Stimulated activated naive CD4-positive, alpha-beta T cell (primary cell): ENCODE data around the gene DTD1.
"Not testable (repeated sequence)": the region's sequence is repeated elsewhere in the genome, so short reads cannot be mapped to it uniquely, and the experiment has no call there.

ENCODE experiments used
- DNase-seq, 6 experiments: peaks; one replicate each; lab custom pipeline; 2025; lab: John Stamatoyannopoulos, UW

DTD1 gene

GRCh38 chr20:18740726-18741125, 152.9 kb downstream of the DTD1 start:
- DNase-seq = no peak

- no peak for DNase-seq
Measured at GRCh38 chr20:18742841-18743240, 155.0 kb downstream of the DTD1 start.

GRCh38 chr20:18743665-18744440, 156.0 kb downstream of the DTD1 start:
- DNase-seq = no peak

- DNase-seq = no peak
Measured at GRCh38 chr20:18747090-18747489, 159.2 kb downstream of the DTD1 start.

GRCh38 chr20:18748987-18749386, 161.1 kb downstream of the DTD1 start:
- no peak for DNase-seq

- DNase-seq = no peak
Measured at GRCh38 chr20:18749528-18749927, 161.7 kb downstream of the DTD1 start.

- DNase-seq = no peak
Measured at GRCh38 chr20:18750735-18751134, 162.9 kb downstream of the DTD1 start.

GRCh38 chr20:18754030-18754652, 166.3 kb downstream of the DTD1 start:
- DNase-seq = no peak

- DNase-seq = no peak
Measured at GRCh38 chr20:18754653-18755045, 166.8 kb downstream of the DTD1 start.

GRCh38 chr20:18760852-18761251, 173.0 kb downstream of the DTD1 start:
- DNase-seq = not testable (repeated sequence)

GRCh38 chr20:18767676-18768075, 179.8 kb downstream of the DTD1 start:
- no peak for DNase-seq

- no peak for DNase-seq
Measured at GRCh38 chr20:18773566-18773965, 185.7 kb downstream of the DTD1 start.

- DNase-seq = no peak
Measured at GRCh38 chr20:18774207-18774606, 186.4 kb downstream of the DTD1 start.

GRCh38 chr20:18775633-18776032, 187.8 kb downstream of the DTD1 start:
- no peak for DNase-seq

- DNase-seq = no peak
Measured at GRCh38 chr20:18778690-18779392, 191.0 kb downstream of the DTD1 start.

- no peak for DNase-seq
Measured at GRCh38 chr20:18780385-18781130, 192.7 kb downstream of the DTD1 start.

- DNase-seq = no peak
Measured at GRCh38 chr20:18781509-18781908, 193.7 kb downstream of the DTD1 start.

GRCh38 chr20:18783385-18783959, 195.6 kb downstream of the DTD1 start:
- no peak for DNase-seq

- not testable (repeated sequence) for DNase-seq
Measured at GRCh38 chr20:18787046-18787445, 199.2 kb downstream of the DTD1 start.

GRCh38 chr20:18788021-18788420, 200.2 kb downstream of the DTD1 start:
- no peak for DNase-seq

GRCh38 chr20:18790787-18791186, 202.9 kb downstream of the DTD1 start:
- no peak for DNase-seq
